ENCODE results near the gene UBTF. TPM values are rescaled to one million over a fixed set of nuclear protein-coding genes. Genes with fewer than 3 reads are reported as not detected.

UBTF gene
- total and polyA plus RNA-seq, 9 of the 15 experiments (the other 6 are each of a cell fraction or from before 2014, with no cell fraction given): 1.2 to 113 (median 83.6) TPM

GRCh38 chr17:44197107-44197506 is 22.4 kb downstream of the UBTF start:
- Histone ChIP-seq H3K27ac (ENCODE audit: extremely low read depth, low read depth, low read length) (no peak overlapping the region), H3K9ac (ENCODE audit: insufficient read depth in 1 of 2, low read depth in 2 of 2, low read length in 2 of 2) (peak overlapping the region in 1 of 2 experiments; percentile 97; a peak in 2 of 4 replicates), H3K79me2 (ENCODE audit: control insufficient read depth, insufficient read depth, low read length) (peaks cover 24% of the 10 kb centered on the region), H3K9me3 (replicated peaks; ENCODE audit: control insufficient read depth, insufficient read depth, low read depth, low read length) (no peaks in the 10 kb centered on the region), H3K4me3 (no peak overlapping the region), H2AFZ (ENCODE audit: low read depth, low read length) (no peak overlapping the region), H3K27me3 (ENCODE audit: control insufficient read depth in 2 of 2, insufficient read depth in 2 of 2, low read length in 2 of 2) (no peaks in the 10 kb centered on the region), H3K4me1 (replicated peaks in 1 of 2; ENCODE audit: control insufficient read depth in 2 of 2, insufficient read depth in 2 of 2, low read length in 2 of 2) (peaks cover 14 to 37% of the 10 kb centered on the region in 2 experiments), H3K36me3 (ENCODE audit: control insufficient read depth, insufficient read depth, low read length) (peaks cover 56% of the 10 kb centered on the region; the same call in 2 of the 3 replicates), H3K9me1 (ENCODE audit: control insufficient read depth, insufficient read depth, low read length) (no peaks in the 10 kb centered on the region), H3K4me2 (ENCODE audit: insufficient read depth, low read length) (no peak overlapping the region), H4K20me1 (replicated peaks; ENCODE audit: control insufficient read depth, insufficient read depth, low read length) (no peaks in the 10 kb centered on the region)
- no TSS peak for BruUV-seq (replicated peaks)
- TF ChIP-seq POLR2G (IDR thresholded peaks at IDR 0.05; ENCODE audit: low read depth, low read length) (0 out of 2 replicates have a peak, but pooled peaks have one; percentile 31), RB1 (IDR thresholded peaks at IDR 0.05; ENCODE audit: low read depth) (no peak), CBX3 (IDR thresholded peaks at IDR 0.05; ENCODE audit: borderline replicate concordance in 1 of 2, low read length in 2 of 2) (no peak), RBFOX2 (IDR thresholded peaks at IDR 0.05; ENCODE audit: low read depth, low read length) (peak; percentile 40)
- no peak for ATAC-seq
- WGBS (ENCODE audit: insufficient coverage, low coverage, missing lambda C conversion rate): 93% methylated on average over 13 of the region's 15 CpGs
- DNase-seq (ENCODE audit: extremely low read depth in 1 of 4, low spot score in 3 of 4): no peak
- POLR2A ChIA-PET: interaction anchor here (0.5 to 2.4 kb wide), 4 partner anchors 9 to 154 kb away, joined by 3 to 14 read pairs (median 7); partner anchors contain the start of gene TMUB2
- no peak for FAIRE-seq
- in situ Hi-C loops (cut with MboI): no loop called here
- CTCF ChIA-PET (ENCODE audit: low intra/inter-chr PET ratio): no interaction called here
- intact Hi-C loops (cut with micrococcal nuclease): no loop called here

All from K562 (cell line).